ENCODE data around the gene RIOK3. TPM values are rescaled to one million over a fixed set of nuclear protein-coding genes. Genes with fewer than 3 reads are reported as not detected.

Gene RIOK3
- total RNA-seq, 4 donors from 2014 or later, result 38.7 to 52.2 (median 46.3) TPM

GRCh38 chr18:23452347-23452727 is 750 bp upstream of the RIOK3 start:
- 65% methylated on average over 3 of the region's 3 CpGs for WGBS
- Histone ChIP-seq H3K9me3 (no peaks in the 10 kb centered on the region), H3K36me3 (peaks cover 0 to 5% (median 0%) of the 10 kb centered on the region in 4 donors), H3K4me1 (peaks cover 22 to 47% (median 43%) of the 10 kb centered on the region in 4 donors), H3K4me3 (peak overlapping the region; percentile 89 to 99 (median 92)), H3K27ac (replicated peaks in 1 of 4) (peak overlapping the region; percentile 92 to 98 (median 95)), H3K27me3 (no peaks in the 10 kb centered on the region)
- no peak for DNase-seq (ENCODE audit: extremely low spot score)
- intact Hi-C loops (cut with DNase I), result loop anchor here (10.0 kb wide), 2 partner anchors 52 to 132 kb away; partner anchors contain the start of genes NPC1 and RMC1
- TF ChIP-seq POLR2A (IDR thresholded peaks at IDR 0.05; ENCODE audit: low read depth), result no peak
- TF ChIP-seq CTCF (IDR thresholded peaks at IDR 0.05), result no peak

DNA sequence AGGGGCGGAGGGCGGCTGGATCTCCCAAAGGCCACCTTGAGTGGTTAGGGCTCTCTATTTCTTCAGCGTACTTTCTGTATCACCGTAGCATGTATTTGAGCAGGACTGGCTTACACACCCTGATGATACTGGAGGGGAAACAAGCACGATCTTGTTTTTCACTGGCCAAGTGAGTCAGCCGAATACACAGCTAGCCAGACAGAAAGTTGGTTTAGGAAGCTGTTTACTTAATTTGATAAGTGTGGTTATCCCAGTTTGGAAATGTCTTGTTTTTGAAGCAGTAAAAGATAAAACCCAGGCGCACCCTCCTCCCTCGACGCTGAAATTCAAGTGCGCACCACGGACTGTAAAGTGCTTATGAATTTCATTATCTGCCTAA is 582 bp downstream of the RIOK3 start:
- H3K36me3 ChIP-seq, result peaks cover 0 to 5% (median 0%) of the 10 kb centered on the region in 4 donors
- DNase-seq (ENCODE audit: extremely low spot score), result no peak
- peak overlapping the region; percentile 89 to 99 (median 92) for H3K4me3 ChIP-seq
- intact Hi-C loops (cut with DNase I), result loop anchor here (10.0 kb wide), 2 partner anchors 51 to 131 kb away; partner anchors contain the start of genes NPC1 and RMC1
- no peaks in the 10 kb centered on the region for H3K9me3 ChIP-seq
- no peaks in the 10 kb centered on the region for H3K27me3 ChIP-seq
- H3K27ac ChIP-seq (replicated peaks in 1 of 4), result peak overlapping the region; percentile 92 to 98 (median 95)
- peaks cover 35 to 61% (median 56%) of the 10 kb centered on the region in 4 donors for H3K4me1 ChIP-seq
- WGBS, result 2% methylated on average over 9 of the region's 11 CpGs
- TF ChIP-seq EP300 (IDR thresholded peaks at IDR 0.05) (no peak), POLR2A (IDR thresholded peaks at IDR 0.05; ENCODE audit: low read depth) (no peak), POLR2AphosphoS5 (IDR thresholded peaks at IDR 0.05) (no peak), CTCF (IDR thresholded peaks at IDR 0.05) (no peak)

GRCh38 chr18:23456835-23457234 is 3.7 kb downstream of the RIOK3 start:
- WGBS, result 86% methylated on average over 2 of the region's 2 CpGs
- Histone ChIP-seq H3K4me1 (peaks cover 63 to 92% (median 84%) of the 10 kb centered on the region in 4 donors), H3K27ac (replicated peaks in 1 of 4) (no peak overlapping the region)

GRCh38 chr18:23458830-23459529 is 5.9 kb downstream of the RIOK3 start:
- no peak for DNase-seq (ENCODE audit: extremely low spot score)
- no peaks in the 10 kb centered on the region for H3K9me3 ChIP-seq
- TF ChIP-seq EP300 (IDR thresholded peaks at IDR 0.05), result no peak
- no peak for TF ChIP-seq POLR2AphosphoS5 (IDR thresholded peaks at IDR 0.05)
- TF ChIP-seq POLR2A (IDR thresholded peaks at IDR 0.05; ENCODE audit: low read depth), result no peak
- no peak for TF ChIP-seq CTCF (IDR thresholded peaks at IDR 0.05)
- H3K36me3 ChIP-seq, result peaks cover 12 to 24% (median 15%) of the 10 kb centered on the region in 4 donors
- 89% methylated on average over 3 of the region's 3 CpGs for WGBS
- H3K4me1 ChIP-seq, result peaks cover 54 to 84% (median 78%) of the 10 kb centered on the region in 4 donors
- intact Hi-C loops (cut with DNase I), result loop anchor here (10.0 kb wide), 2 partner anchors 46 to 126 kb away; partner anchors contain the start of genes NPC1 and RMC1
- H3K4me3 ChIP-seq, result no peak overlapping the region
- H3K27ac ChIP-seq (replicated peaks in 1 of 4), result no peak overlapping the region
- H3K27me3 ChIP-seq, result no peaks in the 10 kb centered on the region

More at GRCh38 chr18:23456835-23457234, 3.7 kb downstream of the RIOK3 start:
- H3K36me3 ChIP-seq, result peaks cover 0 to 5% (median 0%) of the 10 kb centered on the region in 4 donors
- no peak overlapping the region for H3K4me3 ChIP-seq
- DNase-seq (ENCODE audit: extremely low spot score), result no peak
- TF ChIP-seq EP300 (IDR thresholded peaks at IDR 0.05), result no peak
- TF ChIP-seq POLR2AphosphoS5 (IDR thresholded peaks at IDR 0.05), result no peak
- TF ChIP-seq CTCF (IDR thresholded peaks at IDR 0.05), result no peak
- TF ChIP-seq POLR2A (IDR thresholded peaks at IDR 0.05; ENCODE audit: low read depth), result no peak
- intact Hi-C loops (cut with DNase I), result loop anchor here (10.0 kb wide), 2 partner anchors 48 to 128 kb away; partner anchors contain the start of genes NPC1 and RMC1
- no peaks in the 10 kb centered on the region for H3K9me3 ChIP-seq
- H3K27me3 ChIP-seq, result no peaks in the 10 kb centered on the region

All from esophagus muscularis mucosa (tissue), 4 donors.